ENCODE measurements around the gene KRTAP9-1.
"Not testable (repeated sequence)": the region's sequence is repeated elsewhere in the genome, so short reads cannot be mapped to it uniquely, and the experiment has no call there.

KRTAP9-1 gene

GRCh38 chr17:41184480-41184961 is 5.2 kb upstream of the KRTAP9-1 start, which contains the start of gene KRTAP4-1:
Gene KRTAP4-1 (minus strand): TSS chr17:41184911. CDS start chr17:41184854, 57 bp downstream.
- DNase-seq: no peak

- DNase-seq: no peak
Observed at GRCh38 chr17:41185001-41185400, 4.7 kb upstream of the KRTAP9-1 start.

GRCh38 chr17:41186872-41187271 is 2.8 kb upstream of the KRTAP9-1 start:
- DNase-seq: no peak

- no peak for DNase-seq
Observed at GRCh38 chr17:41190328-41190727, 641 bp downstream of the KRTAP9-1 start.

GRCh38 chr17:41196068-41196467 is 6.4 kb downstream of the KRTAP9-1 start:
- DNase-seq: no peak

GRCh38 chr17:41199421-41200078 is 9.9 kb downstream of the KRTAP9-1 start:
- no peak for DNase-seq

GRCh38 chr17:41211845-41212466 is 22.3 kb downstream of the KRTAP9-1 start:
- no peak for DNase-seq

GRCh38 chr17:41212524-41213169 is 23.0 kb downstream of the KRTAP9-1 start:
- DNase-seq: no peak

GRCh38 chr17:41215681-41216080 is 26.0 kb downstream of the KRTAP9-1 start:
- no peak for DNase-seq

- DNase-seq: no peak
Observed at GRCh38 chr17:41223821-41224220, 34.1 kb downstream of the KRTAP9-1 start.

- DNase-seq: no peak
Observed at GRCh38 chr17:41226051-41226450, 36.4 kb downstream of the KRTAP9-1 start.

- DNase-seq: not testable (repeated sequence)
Observed at GRCh38 chr17:41226598-41227095, 37.0 kb downstream of the KRTAP9-1 start, which contains the start of gene KRTAP9-2. Gene KRTAP9-2 (plus strand): TSS chr17:41226648. CDS start chr17:41226655, 7 bp downstream.

- DNase-seq: no peak
Observed at GRCh38 chr17:41230094-41230493, 40.4 kb downstream of the KRTAP9-1 start.

- no peak for DNase-seq
Observed at GRCh38 chr17:41231731-41232130, 42.0 kb downstream of the KRTAP9-1 start.

- not testable (repeated sequence) for DNase-seq
Observed at GRCh38 chr17:41232399-41233105, 42.9 kb downstream of the KRTAP9-1 start, which contains the start of gene KRTAP9-3. Gene KRTAP9-3 (plus strand): TSS chr17:41232449. CDS start chr17:41232502, 53 bp downstream.

- not testable (repeated sequence) for DNase-seq
Observed at GRCh38 chr17:41237116-41237515, 47.4 kb downstream of the KRTAP9-1 start.

- not testable (repeated sequence) for DNase-seq
Observed at GRCh38 chr17:41237949-41238437, 48.3 kb downstream of the KRTAP9-1 start, which contains the start of gene KRTAP9-8. Gene KRTAP9-8 (plus strand): TSS chr17:41237999. CDS start chr17:41238052, 53 bp downstream.

All from activated CD4-positive, alpha-beta T cell treated with anti-CD3 and anti-CD28 coated beads for 48 hours (primary cell).